GM19099 (cell line): Measurements from ENCODE around the gene PRSS21.
A peak's percentile ranks its signal among the peaks of the same experiment; 100 is the strongest.

ENCODE experiments used
- POLR2A ChIP-seq: IDR thresholded peaks from 3 replicates; pipeline ENCODE4 v1.6.1; 2011; ENCODE audit warnings: low read depth; ENCODE audit not compliant: insufficient read length; ENCODE audit errors: extremely low read depth

Gene PRSS21

GRCh38 chr16:2867987-2868789 is 51.2 kb downstream of the PRSS21 start:
- TF ChIP-seq POLR2A: peak; percentile 96
